A549 (cell line): Measurements from ENCODE around the gene UBE3B.

ENCODE experiments used
- CBX2 ChIP-seq: fragments of 200-600 bp; sonication (generic); IDR thresholded peaks from 2 replicates; pipeline ENCODE4 v1.6.1; 2016; ENCODE audit warnings: low read depth, mild to moderate bottlenecking, borderline replicate concordance
- CTCF ChIP-seq: fragments of >200 bp; sonication (Bioruptor Twin); formaldehyde crosslinking; IDR thresholded peaks from 3 replicates; pipeline ENCODE4 v1.5.1; 2016

DNA sequence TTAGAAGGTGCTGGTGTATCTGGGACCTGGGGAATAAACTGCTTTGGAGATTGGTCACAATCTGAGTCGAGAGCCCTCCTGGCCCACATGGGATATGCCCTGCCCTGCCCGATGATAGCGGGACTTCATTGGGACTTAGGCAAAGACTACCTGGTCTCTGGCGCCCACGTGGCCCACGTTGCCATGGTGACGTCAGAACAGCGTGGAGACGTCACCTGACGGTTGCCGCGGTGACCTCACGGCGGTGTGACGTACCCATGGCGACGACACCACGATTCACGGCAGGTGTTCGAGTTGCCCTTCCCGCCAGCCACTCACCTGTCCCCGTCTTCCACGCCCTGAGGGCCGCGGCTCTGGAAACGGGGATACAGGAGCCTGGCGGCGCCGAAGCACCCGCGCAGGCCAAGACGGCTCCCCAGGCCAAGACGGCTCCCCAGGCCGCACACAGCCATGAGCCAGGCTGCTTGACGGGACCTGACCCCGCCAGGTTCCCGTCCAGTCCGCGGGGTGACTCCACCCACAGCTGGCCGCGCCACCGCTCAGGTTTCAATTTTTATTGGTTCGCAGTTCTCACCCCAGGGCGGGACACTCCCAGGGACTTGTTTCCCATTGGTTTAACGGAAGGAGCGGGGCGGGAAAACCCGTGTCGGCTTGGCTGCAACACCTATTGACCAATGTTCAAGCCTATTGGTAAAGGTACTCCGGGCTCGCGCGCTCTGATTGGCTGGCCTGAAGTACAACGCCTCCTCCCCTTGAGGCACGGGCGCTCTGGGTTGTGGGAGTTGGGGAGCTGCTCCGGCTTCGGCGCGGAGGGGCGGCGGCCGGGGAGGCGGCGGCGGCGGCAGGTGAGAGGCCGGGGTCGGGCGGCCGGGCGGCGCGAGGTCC, 95.8 kb downstream of the UBE3B start, which contains the start of the genes MMAB and MVK:
- TF ChIP-seq CTCF (no peak), CBX2 (no peak)
